GM10248 (cell line): ENCODE data around the gene ADGRD1.

Experiments
- CTCF ChIA-PET: fragments of 300-600 bp; sonication (Branson Sonifier 250); formaldehyde crosslinking; extraction: SDS; loops from one replicate; lab custom pipeline; 2021; ENCODE audit warnings: antibody characterized with exemption; lab: Yijun Ruan, JAX
- POLR2A ChIA-PET: fragments of 350-650 bp; sonication (Branson Sonifier 250); formaldehyde crosslinking; extraction: SDS; loops from one replicate; lab custom pipeline; 2020; ENCODE audit warnings: antibody characterized with exemption; lab: Yijun Ruan, JAX
- DNase-seq: peaks from one replicate; pipeline ENCODE4 v3.0.0; 2012; ENCODE audit errors: extremely low spot score
- TF ChIP-seq, protein P1 (sequence below): IDR thresholded peaks from 2 replicates; pipeline ENCODE4 v1.5.1; 2012; ENCODE audit warnings: mild to moderate bottlenecking, low read depth; ENCODE audit errors: extremely low read depth, missing control alignments, control extremely low read depth

The ADGRD1 gene

DNA sequence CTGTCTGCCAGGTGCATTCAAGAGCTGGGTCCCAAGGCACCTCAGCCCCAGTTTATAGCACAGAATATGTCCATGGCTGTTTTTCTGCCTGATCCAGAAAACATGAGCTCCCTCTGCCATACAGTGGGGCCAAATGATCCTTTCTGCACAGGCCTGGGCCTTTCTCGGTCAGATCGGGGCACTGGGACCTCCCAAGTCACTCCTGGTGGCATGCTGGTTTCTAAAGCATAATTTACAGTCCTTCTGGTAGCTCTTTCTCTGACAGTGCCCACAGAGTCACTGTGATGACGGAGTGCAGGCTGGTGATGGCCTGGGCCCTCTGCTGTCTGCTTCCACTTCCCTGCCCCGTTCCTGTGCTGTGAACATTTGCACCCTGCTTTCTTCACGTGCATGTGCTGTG lies 99.2 kb downstream of the ADGRD1 start:
- no peak for DNase-seq
- POLR2A ChIA-PET, result no interaction called here

GRCh38 chr12:131053567-131053966 lies 99.9 kb downstream of the ADGRD1 start:
- no peak for DNase-seq
- ChIA-PET CTCF (interaction anchor here (1.2 to 2.1 kb wide), 2 partner anchors 46 to 51 kb away, joined by 3 to 8 read pairs; no protein-coding TSS in a partner anchor), POLR2A (no interaction called here)
- TF ChIP-seq, protein P1, sequence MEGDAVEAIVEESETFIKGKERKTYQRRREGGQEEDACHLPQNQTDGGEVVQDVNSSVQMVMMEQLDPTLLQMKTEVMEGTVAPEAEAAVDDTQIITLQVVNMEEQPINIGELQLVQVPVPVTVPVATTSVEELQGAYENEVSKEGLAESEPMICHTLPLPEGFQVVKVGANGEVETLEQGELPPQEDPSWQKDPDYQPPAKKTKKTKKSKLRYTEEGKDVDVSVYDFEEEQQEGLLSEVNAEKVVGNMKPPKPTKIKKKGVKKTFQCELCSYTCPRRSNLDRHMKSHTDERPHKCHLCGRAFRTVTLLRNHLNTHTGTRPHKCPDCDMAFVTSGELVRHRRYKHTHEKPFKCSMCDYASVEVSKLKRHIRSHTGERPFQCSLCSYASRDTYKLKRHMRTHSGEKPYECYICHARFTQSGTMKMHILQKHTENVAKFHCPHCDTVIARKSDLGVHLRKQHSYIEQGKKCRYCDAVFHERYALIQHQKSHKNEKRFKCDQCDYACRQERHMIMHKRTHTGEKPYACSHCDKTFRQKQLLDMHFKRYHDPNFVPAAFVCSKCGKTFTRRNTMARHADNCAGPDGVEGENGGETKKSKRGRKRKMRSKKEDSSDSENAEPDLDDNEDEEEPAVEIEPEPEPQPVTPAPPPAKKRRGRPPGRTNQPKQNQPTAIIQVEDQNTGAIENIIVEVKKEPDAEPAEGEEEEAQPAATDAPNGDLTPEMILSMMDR, result no peak

More for the DNA sequence above, 99.2 kb downstream of the ADGRD1 start:
- TF ChIP-seq, protein P1, result no peak
- CTCF ChIA-PET, result interaction anchor here (2.1 kb wide), 1 partner anchor 52 kb away, joined by 8 read pairs; no protein-coding TSS in a partner anchor

DNA sequence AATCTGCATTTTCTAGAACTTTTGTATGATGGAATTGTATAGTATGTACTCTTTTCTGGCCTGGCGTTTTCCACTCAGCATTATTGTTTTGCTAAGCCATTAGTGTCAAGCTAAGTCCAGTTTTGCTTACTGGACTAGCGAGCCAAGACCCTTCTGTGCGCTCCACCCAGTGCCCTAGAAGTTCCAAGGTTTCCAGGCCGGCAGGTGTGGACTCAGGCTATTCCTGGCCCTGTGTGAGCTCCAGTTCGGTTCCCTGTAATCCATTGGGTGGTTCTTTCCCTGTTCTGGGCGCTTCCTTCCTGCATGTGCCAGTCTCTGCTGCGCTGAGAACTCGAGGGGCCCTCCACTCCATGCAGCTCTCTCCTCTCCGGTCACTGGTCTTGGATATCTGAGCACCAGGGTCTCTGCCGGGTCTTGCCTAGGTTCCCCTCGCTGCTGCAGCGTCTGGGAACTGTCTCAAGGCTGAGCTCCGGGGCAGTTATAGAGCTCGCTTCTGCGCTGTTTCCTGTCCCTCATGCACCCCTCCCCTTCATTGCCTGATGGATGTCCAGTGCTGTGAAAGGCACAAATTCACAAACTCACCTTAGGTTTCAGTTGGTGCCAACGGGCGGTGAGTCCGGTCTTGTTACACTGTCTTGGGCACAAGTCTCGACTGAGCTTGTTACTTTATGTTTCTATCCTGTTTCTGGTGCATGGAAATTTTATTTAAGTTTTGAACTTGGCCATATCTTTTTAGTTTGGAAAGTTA lies 100.8 kb downstream of the ADGRD1 start:
- ChIA-PET POLR2A (no interaction called here), CTCF (interaction anchor here (1.2 kb wide), 1 partner anchor 47 kb away, joined by 3 read pairs; no protein-coding TSS in a partner anchor)

DNA sequence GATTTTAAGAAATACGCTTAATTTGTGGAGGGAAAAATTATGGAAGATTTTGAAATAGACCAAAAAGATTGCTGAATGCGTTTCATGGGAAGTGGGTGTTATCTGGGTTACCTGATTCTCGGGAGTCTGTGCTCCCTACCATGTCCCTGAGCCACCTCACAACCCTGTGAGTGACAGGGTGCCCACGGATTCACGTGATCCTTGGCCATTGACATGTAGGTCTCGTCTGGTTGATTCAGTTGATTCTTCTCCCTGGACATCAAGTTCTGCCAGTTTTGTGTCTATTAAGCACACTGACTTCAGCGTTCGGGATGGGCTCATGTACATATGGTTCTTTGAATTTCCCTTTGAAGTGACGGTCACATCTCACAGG lies 101.4 kb downstream of the ADGRD1 start:
- DNase-seq, result no peak
- TF ChIP-seq, protein P1, result no peak
- ChIA-PET CTCF (no interaction called here), POLR2A (no interaction called here)

More for the DNA sequence above, 100.8 kb downstream of the ADGRD1 start:
- TF ChIP-seq, protein P1, result no peak
- no peak for DNase-seq

DNA sequence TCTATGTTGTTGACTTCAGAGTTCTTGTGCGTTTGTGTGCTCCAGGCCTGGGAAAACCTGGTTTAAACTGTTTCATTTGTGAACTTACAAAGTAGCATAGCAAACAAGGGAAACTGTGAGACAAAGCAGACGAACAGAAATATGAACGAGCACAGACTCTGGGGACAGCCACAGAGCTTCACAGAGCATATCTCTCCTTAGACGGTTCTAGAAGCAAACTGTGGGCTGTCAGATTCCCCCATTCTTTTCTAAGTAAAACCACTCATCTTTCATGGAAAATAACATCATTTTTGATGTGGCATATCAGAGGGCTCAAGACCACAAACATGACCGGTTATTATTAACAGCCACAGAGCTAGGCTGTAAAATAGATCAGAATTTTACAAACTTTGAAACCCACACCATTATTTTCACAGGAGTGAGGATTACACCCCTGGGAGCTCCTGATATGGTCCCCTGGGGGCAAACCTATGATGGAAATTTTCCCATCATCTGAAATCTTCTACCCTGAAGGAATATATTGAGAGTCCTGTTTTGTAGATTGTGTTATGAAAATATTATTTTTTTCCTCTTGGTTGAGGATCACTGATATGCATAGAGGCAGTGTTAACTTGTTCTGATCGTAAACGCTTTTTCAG lies 102.0 kb downstream of the ADGRD1 start:
- DNase-seq, result no peak
- POLR2A ChIA-PET, result no interaction called here
- CTCF ChIA-PET, result interaction anchor here (1.4 kb wide), 1 partner anchor 77 kb away, joined by 3 read pairs; no protein-coding TSS in a partner anchor
- TF ChIP-seq, protein P1, result no peak

DNA sequence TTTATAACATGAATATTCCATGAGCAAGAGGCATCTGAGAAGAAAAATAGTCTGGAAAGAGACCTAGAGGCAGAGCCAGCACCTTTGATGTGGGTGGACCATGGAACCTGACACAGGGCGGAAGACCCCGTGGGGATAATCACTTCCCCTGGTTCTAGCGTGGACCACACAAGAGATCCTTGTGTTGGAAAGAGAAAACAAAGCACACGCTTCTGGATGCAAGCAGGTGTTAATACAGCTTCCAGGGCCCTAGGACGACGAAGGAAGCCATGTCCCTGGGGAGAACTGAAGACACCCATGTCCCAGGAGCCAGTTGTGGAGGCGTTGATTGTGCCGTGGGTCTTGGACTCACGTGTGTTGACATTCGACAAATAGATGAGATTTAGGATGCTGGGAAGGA lies 102.9 kb downstream of the ADGRD1 start:
- CTCF ChIA-PET, result interaction anchor here (1.4 kb wide), 1 partner anchor 76 kb away, joined by 3 read pairs; no protein-coding TSS in a partner anchor
- POLR2A ChIA-PET, result no interaction called here
- DNase-seq, result no peak

More for the DNA sequence above, 102.9 kb downstream of the ADGRD1 start:
- TF ChIP-seq, protein P1, result no peak
